ENCODE measurements around the gene CHAC2. TPM values are rescaled to one million over a fixed set of nuclear protein-coding genes. Genes with fewer than 3 reads are reported as not detected.

The CHAC2 gene
- total and polyA plus RNA-seq, 2 experiments from 2014 or later = 17.9 to 25.8 TPM

- Histone ChIP-seq H3K27me3 (ENCODE audit: insufficient read depth) (no peaks in the 10 kb centered on the region), H3K4me1 (ENCODE audit: insufficient read depth) (peaks cover 28% of the 10 kb centered on the region), H3K36me3 (ENCODE audit: insufficient read depth) (peaks cover 7% of the 10 kb centered on the region; the same call in 1 of the 2 replicates), H2AFZ (no peak overlapping the region), H4K20me1 (replicated peaks; ENCODE audit: insufficient read depth) (peaks cover 20% of the 10 kb centered on the region; the same call in 1 of the 2 replicates), H3K79me2 (replicated peaks; ENCODE audit: insufficient read depth) (peaks cover 93% of the 10 kb centered on the region), H3K9me2 (ENCODE audit: insufficient read depth) (no peaks in the 10 kb centered on the region), H3K4me3 (peak overlapping the region; percentile 20), H3F3A (replicated peaks; ENCODE audit: low read depth) (peaks cover 4% of the 10 kb centered on the region; the same call in 1 of the 2 replicates), H3K4me2 (peak overlapping the region; percentile 28), H3K27ac (ENCODE audit: low read depth) (no peak overlapping the region; the same call in 1 of the 2 replicates)
- Mint-ChIP-seq H3K9me3 (peaks cover 2% of the 10 kb centered on the region; the same call in 2 of the 3 replicates), H3K36me3 (ENCODE audit: low read depth) (peaks cover 30% of the 10 kb centered on the region), H3K27me3 (ENCODE audit: insufficient read depth, low read depth, poor library complexity) (peaks cover 7% of the 10 kb centered on the region), H3K27ac (peak overlapping the region; percentile 79), H3K4me3 (peak overlapping the region; percentile 47; the same call in 2 of the 3 replicates), H3K4me1 (peaks cover 32% of the 10 kb centered on the region)
- TF ChIP-seq STAT1 (IDR thresholded peaks at IDR 0.05; ENCODE audit: unreplicated experiment) (no peak), ZNF462 (CRISPR knock-in tag; IDR thresholded peaks at IDR 0.05) (no peak), JUNB (IDR thresholded peaks at IDR 0.05; ENCODE audit: unreplicated experiment) (no peak), NANOG (IDR thresholded peaks at IDR 0.05; ENCODE audit: borderline replicate concordance) (no peak), POLR2AphosphoS5 (IDR thresholded peaks at IDR 0.05; ENCODE audit: low read depth) (no peak), EZH2 (IDR thresholded peaks at IDR 0.05; ENCODE audit: low read depth, unreplicated experiment) (no peak), EZH2phosphoT487 (IDR thresholded peaks at IDR 0.05; ENCODE audit: unreplicated experiment) (no peak), ZNF114 (CRISPR knock-in tag; IDR thresholded peaks at IDR 0.05) (no peak), CREB1 (CRISPR knock-in tag; IDR thresholded peaks at IDR 0.05; ENCODE audit: low read depth) (no peak), CTCF (conservative IDR thresholded peaks at IDR 0.05; ENCODE audit: low read depth in 2 of 2) (no peak), ETS1 (IDR thresholded peaks at IDR 0.05) (no peak), ZNF331 (CRISPR knock-in tag; IDR thresholded peaks at IDR 0.05; ENCODE audit: low read depth) (no peak), REST (IDR thresholded peaks at IDR 0.05; ENCODE audit: unreplicated experiment) (no peak)
- no peak for ATAC-seq
- peak; percentile 27 for DNase-seq (ENCODE audit: low spot score)
Measured at GRCh38 chr2:53782676-53783075, 15.1 kb downstream of the CHAC2 start.
